Measurements from ENCODE around the gene SVOP.

- TF ChIP-seq POLR2A (IDR thresholded peaks at IDR 0.05; ENCODE audit: low read length) (no peak), GATA1 (IDR thresholded peaks at IDR 0.05; ENCODE audit: low read depth, low read length) (no peak)
Measured at GRCh38 chr12:108912361-108912760, 108.5 kb downstream of the SVOP start.
